WTC11 (cell line): ENCODE data around the gene SLC9A7. TPM values are rescaled to one million over a fixed set of nuclear protein-coding genes. Genes with fewer than 3 reads are reported as not detected.

Experiments used
- ATAC-seq: fragments of 200-7000 bp; cut with Tn5 transposase; 2 replicates; pipeline ENCODE4 v1.10.0; 2021; ENCODE audit warnings: mild to moderate bottlenecking, moderate library complexity
- CTCF ChIA-PET: fragments of 300-600 bp; sonication (Branson Sonifier 250); formaldehyde crosslinking; loops from one replicate; lab custom pipeline; 2021; ENCODE audit warnings: antibody characterized with exemption; lab: Charles Lee
- POLR2A ChIA-PET: fragments of 350-600 bp; sonication (Branson Sonifier 250); formaldehyde crosslinking; loops from one replicate; lab custom pipeline; 2021; ENCODE audit warnings: antibody characterized with exemption; lab: Charles Lee
- DNase-seq: peaks from one replicate; pipeline ENCODE4 v3.0.0; 2021; ENCODE audit warnings: low spot score
- H3K27ac Mint-ChIP-seq: 2 replicates; pipeline ENCODE4 v1.8.0; 2021; ENCODE audit warnings: mixed read lengths
- H3K27me3 Mint-ChIP-seq: 2 replicates; pipeline ENCODE4 v1.8.0; 2021; ENCODE audit warnings: low read depth, mild to moderate bottlenecking, moderate library complexity, mixed read lengths
- H3K36me3 Mint-ChIP-seq: 2 replicates; pipeline ENCODE4 v1.8.0; 2021; ENCODE audit warnings: mixed read lengths
- H3K4me1 Mint-ChIP-seq: 2 replicates; pipeline ENCODE4 v1.8.0; 2022; ENCODE audit warnings: mixed read lengths
- H3K4me3 Mint-ChIP-seq: 2 replicates; pipeline ENCODE4 v1.8.0; 2021; ENCODE audit warnings: mild to moderate bottlenecking, moderate library complexity, mixed read lengths
- H3K9me3 Mint-ChIP-seq: 2 replicates; pipeline ENCODE4 v1.8.0; 2021; ENCODE audit warnings: mixed read lengths
- CREB1 ChIP-seq: sonication (generic); formaldehyde crosslinking; IDR thresholded peaks from 2 replicates; pipeline ENCODE4 v1.8.0; 2023; ENCODE audit warnings: mild to moderate bottlenecking, missing genetic modification reagents
- CREM ChIP-seq: sonication (generic); formaldehyde crosslinking; IDR thresholded peaks from 2 replicates; pipeline ENCODE4 v1.8.1; 2022; ENCODE audit warnings: mild to moderate bottlenecking, missing genetic modification reagents, moderate library complexity
- E2F4 ChIP-seq: sonication (generic); formaldehyde crosslinking; IDR thresholded peaks from 2 replicates; pipeline ENCODE4 v1.8.1; 2022; ENCODE audit warnings: low read depth, mild to moderate bottlenecking, moderate library complexity, missing genetic modification reagents, borderline replicate concordance
- FOXP4 ChIP-seq: sonication (generic); formaldehyde crosslinking; IDR thresholded peaks from 2 replicates; pipeline ENCODE4 v1.8.0; 2022; ENCODE audit warnings: mild to moderate bottlenecking, missing genetic modification reagents
- HMGA2 ChIP-seq: fragments of 250-450 bp; sonication (Bioruptor Pico); IDR thresholded peaks from 2 replicates; pipeline ENCODE4 v1.4.0; 2021; ENCODE audit warnings: mild to moderate bottlenecking, moderate library complexity
- IRF2 ChIP-seq: sonication (generic); formaldehyde crosslinking; IDR thresholded peaks from 2 replicates; pipeline ENCODE4 v1.8.0; 2022; ENCODE audit warnings: low read depth, missing genetic modification reagents, borderline replicate concordance
- JUN ChIP-seq: sonication (generic); formaldehyde crosslinking; IDR thresholded peaks from 2 replicates; pipeline ENCODE4 v1.8.0; 2023; ENCODE audit warnings: mild to moderate bottlenecking, missing genetic modification reagents
- SMAD4 ChIP-seq: sonication (generic); formaldehyde crosslinking; IDR thresholded peaks from 2 replicates; pipeline ENCODE4 v1.8.0; 2022; ENCODE audit warnings: mild to moderate bottlenecking, missing genetic modification reagents
- TEAD1 ChIP-seq: sonication (generic); formaldehyde crosslinking; IDR thresholded peaks from 2 replicates; pipeline ENCODE4 v1.8.0; 2022; ENCODE audit warnings: mild to moderate bottlenecking, missing genetic modification reagents
- TP53 ChIP-seq: sonication (generic); formaldehyde crosslinking; IDR thresholded peaks from 2 replicates; pipeline ENCODE4 v1.8.1; 2023; ENCODE audit warnings: mild to moderate bottlenecking, missing genetic modification reagents
- ZNF263 ChIP-seq: sonication (generic); formaldehyde crosslinking; IDR thresholded peaks from 2 replicates; pipeline ENCODE4 v1.8.1; 2022; ENCODE audit warnings: low read depth, mild to moderate bottlenecking, moderate library complexity, missing genetic modification reagents
- ZNF396 ChIP-seq: fragments of 250-450 bp; sonication (Bioruptor Pico); IDR thresholded peaks from 2 replicates; pipeline ENCODE4 v1.8.0; 2021; ENCODE audit warnings: mild to moderate bottlenecking, moderate library complexity, borderline replicate concordance
- total RNA-seq: library from RNA; stranded (reverse); gene quantifications from 3 replicates; pipeline ENCODE4 v1.2.3, GENCODE V29; 2021
- TF ChIP-seq, protein P1 (sequence below): sonication (generic); formaldehyde crosslinking; IDR thresholded peaks from 2 replicates; pipeline ENCODE4 v1.8.0; 2022; ENCODE audit warnings: mild to moderate bottlenecking, missing genetic modification reagents
- TF ChIP-seq, protein P2 (sequence below): sonication (generic); formaldehyde crosslinking; IDR thresholded peaks from 2 replicates; pipeline ENCODE4 v1.8.1; 2022; ENCODE audit warnings: missing genetic modification reagents, borderline replicate concordance
- TF ChIP-seq, protein P3 (sequence below): sonication (generic); formaldehyde crosslinking; IDR thresholded peaks from 2 replicates; pipeline ENCODE4 v1.8.1; 2023; ENCODE audit warnings: mild to moderate bottlenecking, missing genetic modification reagents, borderline replicate concordance
- TF ChIP-seq, protein P4 (sequence below): sonication (generic); formaldehyde crosslinking; IDR thresholded peaks from 2 replicates; pipeline ENCODE4 v1.8.1; 2023; ENCODE audit warnings: mild to moderate bottlenecking, missing genetic modification reagents
- TF ChIP-seq, protein P5 (sequence below): sonication (generic); formaldehyde crosslinking; IDR thresholded peaks from 2 replicates; pipeline ENCODE4 v1.8.0; 2022; ENCODE audit warnings: mild to moderate bottlenecking, missing genetic modification reagents
- TF ChIP-seq, protein P6 (sequence below): fragments of 250-450 bp; sonication (Bioruptor Pico); IDR thresholded peaks from 2 replicates; pipeline ENCODE4 v1.9.0; 2021; ENCODE audit warnings: mild to moderate bottlenecking

The SLC9A7 gene
- total RNA-seq, 1 experiment from 2014 or later = 18.0 TPM

DNA sequence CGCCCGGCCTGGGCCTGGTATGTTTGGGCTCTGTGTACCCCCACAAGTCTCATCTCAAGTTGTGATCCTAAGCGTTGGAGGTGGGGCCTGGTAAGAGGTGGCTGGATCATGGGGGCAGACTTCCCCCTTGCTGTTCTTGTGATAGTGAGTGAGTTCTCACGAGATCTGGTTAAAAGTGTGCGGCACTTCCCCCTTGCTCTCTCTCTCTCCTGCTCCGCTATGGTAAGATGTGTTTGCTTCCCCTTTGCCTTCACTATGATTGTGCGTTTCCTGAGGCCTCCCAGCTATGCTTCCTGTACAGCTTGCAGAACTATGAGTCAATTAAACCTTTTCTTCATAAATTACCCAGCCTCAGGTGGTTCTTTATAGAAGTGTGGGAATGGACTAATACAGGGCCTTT lies 132.4 kb downstream of the SLC9A7 start (continued):
- TF ChIP-seq CREM (CRISPR knock-in tag) (no peak), ZNF263 (no peak), TEAD1 (CRISPR knock-in tag) (no peak)

GRCh38 chrX:46624090-46624786 lies 134.7 kb downstream of the SLC9A7 start:
- POLR2A ChIA-PET = no interaction called here
- TF ChIP-seq FOXP4 = no peak
- no peak for TF ChIP-seq TP53
- TF ChIP-seq JUN (CRISPR knock-in tag) = no peak
- TF ChIP-seq, protein P1, sequence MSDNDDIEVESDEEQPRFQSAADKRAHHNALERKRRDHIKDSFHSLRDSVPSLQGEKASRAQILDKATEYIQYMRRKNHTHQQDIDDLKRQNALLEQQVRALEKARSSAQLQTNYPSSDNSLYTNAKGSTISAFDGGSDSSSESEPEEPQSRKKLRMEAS (CRISPR knock-in tag) = no peak
- no peak for TF ChIP-seq CREB1
- no peak for TF ChIP-seq HMGA2 (CRISPR knock-in tag)
- no peak for TF ChIP-seq SMAD4 (CRISPR knock-in tag)
- TF ChIP-seq, protein P2, sequence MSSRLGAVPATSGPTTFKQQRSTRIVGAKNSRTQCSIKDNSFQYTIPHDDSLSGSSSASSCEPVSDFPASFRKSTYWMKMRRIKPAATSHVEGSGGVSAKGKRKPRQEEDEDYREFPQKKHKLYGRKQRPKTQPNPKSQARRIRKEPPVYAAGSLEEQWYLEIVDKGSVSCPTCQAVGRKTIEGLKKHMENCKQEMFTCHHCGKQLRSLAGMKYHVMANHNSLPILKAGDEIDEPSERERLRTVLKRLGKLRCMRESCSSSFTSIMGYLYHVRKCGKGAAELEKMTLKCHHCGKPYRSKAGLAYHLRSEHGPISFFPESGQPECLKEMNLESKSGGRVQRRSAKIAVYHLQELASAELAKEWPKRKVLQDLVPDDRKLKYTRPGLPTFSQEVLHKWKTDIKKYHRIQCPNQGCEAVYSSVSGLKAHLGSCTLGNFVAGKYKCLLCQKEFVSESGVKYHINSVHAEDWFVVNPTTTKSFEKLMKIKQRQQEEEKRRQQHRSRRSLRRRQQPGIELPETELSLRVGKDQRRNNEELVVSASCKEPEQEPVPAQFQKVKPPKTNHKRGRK (CRISPR knock-in tag) = no peak
- TF ChIP-seq, protein P3, sequence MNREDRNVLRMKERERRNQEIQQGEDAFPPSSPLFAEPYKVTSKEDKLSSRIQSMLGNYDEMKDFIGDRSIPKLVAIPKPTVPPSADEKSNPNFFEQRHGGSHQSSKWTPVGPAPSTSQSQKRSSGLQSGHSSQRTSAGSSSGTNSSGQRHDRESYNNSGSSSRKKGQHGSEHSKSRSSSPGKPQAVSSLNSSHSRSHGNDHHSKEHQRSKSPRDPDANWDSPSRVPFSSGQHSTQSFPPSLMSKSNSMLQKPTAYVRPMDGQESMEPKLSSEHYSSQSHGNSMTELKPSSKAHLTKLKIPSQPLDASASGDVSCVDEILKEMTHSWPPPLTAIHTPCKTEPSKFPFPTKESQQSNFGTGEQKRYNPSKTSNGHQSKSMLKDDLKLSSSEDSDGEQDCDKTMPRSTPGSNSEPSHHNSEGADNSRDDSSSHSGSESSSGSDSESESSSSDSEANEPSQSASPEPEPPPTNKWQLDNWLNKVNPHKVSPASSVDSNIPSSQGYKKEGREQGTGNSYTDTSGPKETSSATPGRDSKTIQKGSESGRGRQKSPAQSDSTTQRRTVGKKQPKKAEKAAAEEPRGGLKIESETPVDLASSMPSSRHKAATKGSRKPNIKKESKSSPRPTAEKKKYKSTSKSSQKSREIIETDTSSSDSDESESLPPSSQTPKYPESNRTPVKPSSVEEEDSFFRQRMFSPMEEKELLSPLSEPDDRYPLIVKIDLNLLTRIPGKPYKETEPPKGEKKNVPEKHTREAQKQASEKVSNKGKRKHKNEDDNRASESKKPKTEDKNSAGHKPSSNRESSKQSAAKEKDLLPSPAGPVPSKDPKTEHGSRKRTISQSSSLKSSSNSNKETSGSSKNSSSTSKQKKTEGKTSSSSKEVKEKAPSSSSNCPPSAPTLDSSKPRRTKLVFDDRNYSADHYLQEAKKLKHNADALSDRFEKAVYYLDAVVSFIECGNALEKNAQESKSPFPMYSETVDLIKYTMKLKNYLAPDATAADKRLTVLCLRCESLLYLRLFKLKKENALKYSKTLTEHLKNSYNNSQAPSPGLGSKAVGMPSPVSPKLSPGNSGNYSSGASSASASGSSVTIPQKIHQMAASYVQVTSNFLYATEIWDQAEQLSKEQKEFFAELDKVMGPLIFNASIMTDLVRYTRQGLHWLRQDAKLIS (CRISPR knock-in tag) = no peak
- no peak for TF ChIP-seq E2F4
- TF ChIP-seq, protein P4, sequence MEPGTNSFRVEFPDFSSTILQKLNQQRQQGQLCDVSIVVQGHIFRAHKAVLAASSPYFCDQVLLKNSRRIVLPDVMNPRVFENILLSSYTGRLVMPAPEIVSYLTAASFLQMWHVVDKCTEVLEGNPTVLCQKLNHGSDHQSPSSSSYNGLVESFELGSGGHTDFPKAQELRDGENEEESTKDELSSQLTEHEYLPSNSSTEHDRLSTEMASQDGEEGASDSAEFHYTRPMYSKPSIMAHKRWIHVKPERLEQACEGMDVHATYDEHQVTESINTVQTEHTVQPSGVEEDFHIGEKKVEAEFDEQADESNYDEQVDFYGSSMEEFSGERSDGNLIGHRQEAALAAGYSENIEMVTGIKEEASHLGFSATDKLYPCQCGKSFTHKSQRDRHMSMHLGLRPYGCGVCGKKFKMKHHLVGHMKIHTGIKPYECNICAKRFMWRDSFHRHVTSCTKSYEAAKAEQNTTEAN (CRISPR knock-in tag) = no peak
- no peak for TF ChIP-seq IRF2
- TF ChIP-seq ZNF396 (CRISPR knock-in tag) = no peak
- TF ChIP-seq, protein P5, sequence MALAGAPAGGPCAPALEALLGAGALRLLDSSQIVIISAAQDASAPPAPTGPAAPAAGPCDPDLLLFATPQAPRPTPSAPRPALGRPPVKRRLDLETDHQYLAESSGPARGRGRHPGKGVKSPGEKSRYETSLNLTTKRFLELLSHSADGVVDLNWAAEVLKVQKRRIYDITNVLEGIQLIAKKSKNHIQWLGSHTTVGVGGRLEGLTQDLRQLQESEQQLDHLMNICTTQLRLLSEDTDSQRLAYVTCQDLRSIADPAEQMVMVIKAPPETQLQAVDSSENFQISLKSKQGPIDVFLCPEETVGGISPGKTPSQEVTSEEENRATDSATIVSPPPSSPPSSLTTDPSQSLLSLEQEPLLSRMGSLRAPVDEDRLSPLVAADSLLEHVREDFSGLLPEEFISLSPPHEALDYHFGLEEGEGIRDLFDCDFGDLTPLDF = no peak
- TF ChIP-seq, protein P6, sequence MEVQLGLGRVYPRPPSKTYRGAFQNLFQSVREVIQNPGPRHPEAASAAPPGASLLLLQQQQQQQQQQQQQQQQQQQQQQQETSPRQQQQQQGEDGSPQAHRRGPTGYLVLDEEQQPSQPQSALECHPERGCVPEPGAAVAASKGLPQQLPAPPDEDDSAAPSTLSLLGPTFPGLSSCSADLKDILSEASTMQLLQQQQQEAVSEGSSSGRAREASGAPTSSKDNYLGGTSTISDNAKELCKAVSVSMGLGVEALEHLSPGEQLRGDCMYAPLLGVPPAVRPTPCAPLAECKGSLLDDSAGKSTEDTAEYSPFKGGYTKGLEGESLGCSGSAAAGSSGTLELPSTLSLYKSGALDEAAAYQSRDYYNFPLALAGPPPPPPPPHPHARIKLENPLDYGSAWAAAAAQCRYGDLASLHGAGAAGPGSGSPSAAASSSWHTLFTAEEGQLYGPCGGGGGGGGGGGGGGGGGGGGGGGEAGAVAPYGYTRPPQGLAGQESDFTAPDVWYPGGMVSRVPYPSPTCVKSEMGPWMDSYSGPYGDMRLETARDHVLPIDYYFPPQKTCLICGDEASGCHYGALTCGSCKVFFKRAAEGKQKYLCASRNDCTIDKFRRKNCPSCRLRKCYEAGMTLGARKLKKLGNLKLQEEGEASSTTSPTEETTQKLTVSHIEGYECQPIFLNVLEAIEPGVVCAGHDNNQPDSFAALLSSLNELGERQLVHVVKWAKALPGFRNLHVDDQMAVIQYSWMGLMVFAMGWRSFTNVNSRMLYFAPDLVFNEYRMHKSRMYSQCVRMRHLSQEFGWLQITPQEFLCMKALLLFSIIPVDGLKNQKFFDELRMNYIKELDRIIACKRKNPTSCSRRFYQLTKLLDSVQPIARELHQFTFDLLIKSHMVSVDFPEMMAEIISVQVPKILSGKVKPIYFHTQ (CRISPR knock-in tag) = no peak
- H3K4me1 Mint-ChIP-seq = peaks cover 38% of the 10 kb centered on the region
- DNase-seq (no peak), ATAC-seq (no peak)
- peaks cover 25% of the 10 kb centered on the region for H3K36me3 Mint-ChIP-seq
- no peaks in the 10 kb centered on the region for H3K9me3 Mint-ChIP-seq
- CTCF ChIA-PET = no interaction called here
- no peak overlapping the region for H3K4me3 Mint-ChIP-seq
- H3K27ac Mint-ChIP-seq = no peak overlapping the region
- H3K27me3 Mint-ChIP-seq = no peaks in the 10 kb centered on the region
